ENCODE data around the gene DENND1A. TPM values are rescaled to one million over a fixed set of nuclear protein-coding genes. Genes with fewer than 3 reads are reported as not detected.

Gene DENND1A
- total and polyA plus RNA-seq, 2 experiments from 2014 or later = 13.1 to 28.7 TPM

- H4K20me1 ChIP-seq (replicated peaks; ENCODE audit: insufficient read depth) = no peaks in the 10 kb centered on the region
- TF ChIP-seq REST (IDR thresholded peaks at IDR 0.05; ENCODE audit: unreplicated experiment) (no peak), ZNF462 (CRISPR knock-in tag; IDR thresholded peaks at IDR 0.05) (no peak), EZH2phosphoT487 (IDR thresholded peaks at IDR 0.05; ENCODE audit: unreplicated experiment) (no peak), JUNB (IDR thresholded peaks at IDR 0.05; ENCODE audit: unreplicated experiment) (no peak), EZH2 (IDR thresholded peaks at IDR 0.05; ENCODE audit: low read depth, unreplicated experiment) (no peak), CREB1 (CRISPR knock-in tag; IDR thresholded peaks at IDR 0.05; ENCODE audit: low read depth) (no peak), CTCF (conservative IDR thresholded peaks at IDR 0.05; ENCODE audit: low read depth in 2 of 2) (no peak), POLR2AphosphoS5 (IDR thresholded peaks at IDR 0.05; ENCODE audit: low read depth) (no peak), ZNF331 (CRISPR knock-in tag; IDR thresholded peaks at IDR 0.05; ENCODE audit: low read depth) (no peak), ETS1 (IDR thresholded peaks at IDR 0.05) (no peak), STAT1 (IDR thresholded peaks at IDR 0.05; ENCODE audit: unreplicated experiment) (no peak), ZNF114 (CRISPR knock-in tag; IDR thresholded peaks at IDR 0.05) (no peak), NANOG (IDR thresholded peaks at IDR 0.05; ENCODE audit: borderline replicate concordance) (no peak)
These were observed 145.4 kb downstream of the DENND1A start for GRCh38 chr9:123784518-123784917.

More at GRCh38 chr9:123784518-123784917, 145.4 kb downstream of the DENND1A start:
- H3K9me2 ChIP-seq (ENCODE audit: insufficient read depth) = no peaks in the 10 kb centered on the region
- no peaks in the 10 kb centered on the region for H3K79me2 ChIP-seq (replicated peaks; ENCODE audit: insufficient read depth)
- H3K27me3 Mint-ChIP-seq (ENCODE audit: insufficient read depth, low read depth, poor library complexity) = no peaks in the 10 kb centered on the region
- H3K27ac Mint-ChIP-seq = no peak overlapping the region
- no peaks in the 10 kb centered on the region for H3K27me3 ChIP-seq (ENCODE audit: insufficient read depth)
- no peak overlapping the region for H3K27ac ChIP-seq (ENCODE audit: low read depth)
- DNase-seq (ENCODE audit: low spot score) = no peak
- no peaks in the 10 kb centered on the region for H3K36me3 ChIP-seq (ENCODE audit: insufficient read depth)
- H3K4me3 Mint-ChIP-seq = no peak overlapping the region
- no peak overlapping the region for H3K4me3 ChIP-seq
- H3K4me1 ChIP-seq (ENCODE audit: insufficient read depth) = no peaks in the 10 kb centered on the region
- ATAC-seq = no peak
- H3K36me3 Mint-ChIP-seq (ENCODE audit: low read depth) = no peaks in the 10 kb centered on the region
- H3F3A ChIP-seq (replicated peaks; ENCODE audit: low read depth) = no peaks in the 10 kb centered on the region
- H3K9me3 Mint-ChIP-seq = no peaks in the 10 kb centered on the region
- peaks cover 2% of the 10 kb centered on the region; the same call in 2 of the 3 replicates for H3K4me1 Mint-ChIP-seq
- no peak overlapping the region for H2AFZ ChIP-seq
- H3K4me2 ChIP-seq = no peak overlapping the region
